OCI-M2 (cell line): ENCODE measurements around the gene TPM4.
A peak's percentile ranks its signal among the peaks of the same experiment; 100 is the strongest.

Experiments used
- DNase-seq: peaks from one replicate; lab custom pipeline; 2025; ENCODE audit not compliant: unreplicated experiment; lab: John Stamatoyannopoulos, UW

Gene TPM4

DNA sequence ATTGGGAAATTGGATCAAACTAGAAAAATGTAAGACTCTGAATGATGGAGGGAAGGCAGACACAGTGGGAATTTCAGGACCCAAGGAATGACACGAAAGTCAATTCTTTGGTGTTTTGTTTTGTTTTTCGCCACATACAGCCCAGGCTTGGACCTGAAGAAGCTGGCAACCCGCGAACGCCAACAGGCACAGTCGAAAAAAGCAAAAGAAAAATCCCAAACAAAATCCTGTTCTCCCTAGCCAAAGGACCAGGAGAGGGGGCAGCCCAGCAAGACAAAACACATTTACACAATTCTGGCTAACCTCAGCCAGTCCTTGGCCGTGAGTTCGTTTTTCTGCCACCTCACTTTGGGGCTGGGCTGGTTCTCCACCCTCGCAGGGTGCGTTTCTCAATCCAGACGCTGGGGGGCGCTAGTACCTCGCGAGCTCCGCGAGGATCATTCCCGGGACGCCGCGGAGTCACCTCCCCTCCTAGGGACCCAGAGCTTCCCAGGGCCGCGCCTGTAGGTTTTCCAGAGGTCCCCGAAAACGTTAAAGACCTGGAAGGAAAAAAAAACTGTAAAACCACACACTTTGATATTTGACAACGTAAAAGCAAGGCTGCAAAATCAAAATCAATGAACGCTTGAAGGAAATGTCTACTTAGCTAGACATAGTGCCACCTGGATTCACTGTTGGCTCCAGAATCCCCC lies 34.9 kb upstream of the TPM4 start:
- DNase-seq: peak; percentile 61

DNA sequence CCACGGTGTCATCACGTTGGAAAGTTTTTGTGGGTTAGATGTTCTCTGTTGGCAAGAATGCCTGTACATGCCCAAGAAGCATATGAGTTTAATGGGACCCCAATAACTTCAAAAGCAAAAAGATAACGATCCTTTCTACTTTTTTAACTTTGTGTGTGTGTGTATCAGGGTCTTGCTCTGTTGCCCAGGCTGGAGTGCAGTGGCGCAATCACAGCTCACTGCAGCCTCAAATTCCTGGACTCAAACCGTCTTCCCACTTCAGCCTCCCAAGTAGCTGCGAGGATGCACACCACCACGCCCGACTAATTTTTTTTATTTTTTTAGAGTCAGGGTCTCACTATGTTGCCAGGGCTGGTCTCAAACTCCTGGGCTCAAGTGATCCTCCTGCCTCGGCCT lies 34.3 kb upstream of the TPM4 start:
- DNase-seq: no peak

DNA sequence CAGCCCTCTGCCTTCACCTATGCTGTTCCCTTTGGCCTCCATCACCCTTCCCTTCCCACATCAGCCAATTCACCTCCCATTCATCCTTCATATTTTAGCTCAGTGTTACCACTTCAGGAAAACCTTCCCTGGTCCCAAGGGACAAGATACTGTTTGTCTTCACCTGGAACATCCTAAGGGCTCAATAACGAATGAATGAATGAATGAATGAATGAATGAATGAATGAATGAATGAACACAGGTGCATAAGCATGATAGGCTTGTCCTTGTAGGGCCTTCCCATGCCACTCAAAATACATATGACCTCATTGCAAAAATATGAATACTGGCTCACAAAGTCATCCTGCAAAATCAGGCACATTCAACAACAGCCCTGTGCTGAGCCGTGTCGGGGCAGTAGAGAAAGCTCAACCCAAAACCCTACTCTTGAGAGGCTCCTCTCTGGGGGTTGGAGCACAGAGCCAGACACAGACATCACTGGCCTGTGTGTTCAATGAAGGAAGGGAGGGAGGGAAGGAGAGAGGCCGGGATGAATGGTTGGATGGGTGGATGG lies 33.7 kb upstream of the TPM4 start:
- DNase-seq: no peak

DNA sequence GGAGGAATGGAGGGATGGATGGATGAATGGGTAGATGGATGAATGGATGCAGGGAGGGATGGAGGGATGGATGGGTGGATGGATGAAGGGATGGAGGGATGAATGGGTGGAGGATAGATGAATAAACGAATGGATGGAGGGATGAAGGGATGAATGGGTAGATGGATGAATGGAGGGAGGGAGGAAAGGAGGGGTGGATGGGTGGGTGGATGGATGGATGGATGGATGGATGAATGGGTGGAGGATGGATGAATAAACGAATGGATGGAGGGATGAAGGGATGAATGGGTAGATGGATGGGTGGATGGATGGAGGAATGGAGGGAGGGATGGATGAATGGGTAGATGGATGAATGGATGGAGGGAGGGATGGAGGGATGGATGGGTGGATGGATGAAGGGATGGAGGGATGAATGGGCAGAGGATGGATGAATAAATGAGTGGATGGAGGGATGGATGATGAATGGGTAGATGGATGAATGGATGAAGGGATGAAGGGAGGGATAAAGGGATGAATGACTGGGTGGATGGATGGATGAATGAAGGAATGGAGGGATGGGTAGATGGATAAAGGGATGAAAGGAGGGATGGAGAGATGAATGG lies 33.0 kb upstream of the TPM4 start:
- no peak for DNase-seq

DNA sequence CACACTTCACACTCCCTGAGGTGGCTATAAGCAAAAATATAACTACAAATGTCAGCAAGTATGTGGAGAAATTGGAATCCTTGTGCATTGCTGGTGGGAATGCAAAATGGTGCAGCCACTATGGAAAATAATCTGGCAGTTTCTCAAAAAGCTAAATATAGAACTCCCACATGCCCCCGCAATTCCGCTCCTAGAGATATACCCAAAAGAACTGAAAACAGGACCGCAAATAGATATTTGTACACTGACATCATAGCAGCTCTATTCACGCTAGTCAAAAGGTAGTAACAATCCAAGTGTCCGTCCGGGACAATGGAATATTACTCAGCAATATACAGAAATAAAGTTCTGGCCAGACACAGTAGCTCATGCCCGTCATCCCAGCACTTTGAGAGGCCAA lies 31.5 kb upstream of the TPM4 start:
- DNase-seq: no peak

DNA sequence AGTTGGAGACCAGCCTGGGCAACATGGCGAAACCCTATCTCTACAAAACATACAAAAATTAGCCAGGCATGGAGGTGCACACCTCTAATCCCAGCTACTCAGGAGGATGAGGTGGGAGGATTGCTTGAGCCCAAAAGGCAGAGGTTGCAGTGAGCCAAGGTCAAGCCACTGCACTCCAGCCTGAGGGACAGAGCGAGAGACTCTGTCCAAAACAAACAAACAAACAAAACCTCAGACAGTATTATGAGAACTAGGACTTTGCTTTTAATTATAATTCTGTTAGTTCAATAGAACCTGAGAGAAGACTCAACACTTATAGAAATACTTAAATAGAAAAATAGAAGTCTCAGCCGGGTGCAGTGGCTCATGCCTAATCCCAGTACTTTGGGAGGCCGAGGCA lies 31.1 kb upstream of the TPM4 start:
- DNase-seq: no peak

DNA sequence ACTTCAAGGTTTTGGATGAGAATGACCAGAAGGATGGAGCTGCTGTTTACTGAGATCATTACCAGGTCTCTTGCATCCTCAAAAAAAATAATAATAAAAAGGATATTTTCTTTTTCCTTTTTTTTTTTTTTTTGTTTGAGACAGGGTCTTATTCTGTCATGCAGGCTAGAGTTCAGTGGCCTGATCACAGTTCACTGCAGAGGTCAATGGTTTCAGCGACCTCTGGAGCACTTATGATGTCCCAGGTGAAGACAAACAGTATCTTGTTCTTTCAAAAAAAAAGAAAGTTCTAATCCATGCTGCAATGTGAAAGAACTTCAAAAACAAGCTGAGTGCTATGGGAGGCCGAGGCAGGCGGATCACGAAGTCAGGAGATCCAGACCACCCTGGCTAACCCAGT lies 30.4 kb upstream of the TPM4 start:
- DNase-seq: no peak

DNA sequence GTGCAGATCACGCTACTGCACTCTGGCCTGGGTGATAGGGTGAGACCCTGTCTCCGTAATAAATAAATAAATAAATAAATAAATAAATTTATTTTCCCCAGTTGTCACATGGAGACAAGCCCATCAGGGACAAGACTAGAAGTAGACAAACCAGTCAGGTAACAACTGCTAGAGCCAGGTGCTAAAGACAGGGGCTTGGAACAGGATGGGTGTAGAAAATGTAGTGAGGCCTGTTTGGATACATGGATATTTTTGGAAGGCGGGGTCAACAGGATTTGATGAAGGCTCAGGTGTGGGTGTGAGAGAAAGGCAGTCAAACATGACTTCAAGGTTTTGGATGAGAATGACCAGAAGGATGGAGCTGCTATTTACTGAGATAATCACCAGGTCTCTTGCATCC lies 27.7 kb upstream of the TPM4 start:
- DNase-seq: no peak

DNA sequence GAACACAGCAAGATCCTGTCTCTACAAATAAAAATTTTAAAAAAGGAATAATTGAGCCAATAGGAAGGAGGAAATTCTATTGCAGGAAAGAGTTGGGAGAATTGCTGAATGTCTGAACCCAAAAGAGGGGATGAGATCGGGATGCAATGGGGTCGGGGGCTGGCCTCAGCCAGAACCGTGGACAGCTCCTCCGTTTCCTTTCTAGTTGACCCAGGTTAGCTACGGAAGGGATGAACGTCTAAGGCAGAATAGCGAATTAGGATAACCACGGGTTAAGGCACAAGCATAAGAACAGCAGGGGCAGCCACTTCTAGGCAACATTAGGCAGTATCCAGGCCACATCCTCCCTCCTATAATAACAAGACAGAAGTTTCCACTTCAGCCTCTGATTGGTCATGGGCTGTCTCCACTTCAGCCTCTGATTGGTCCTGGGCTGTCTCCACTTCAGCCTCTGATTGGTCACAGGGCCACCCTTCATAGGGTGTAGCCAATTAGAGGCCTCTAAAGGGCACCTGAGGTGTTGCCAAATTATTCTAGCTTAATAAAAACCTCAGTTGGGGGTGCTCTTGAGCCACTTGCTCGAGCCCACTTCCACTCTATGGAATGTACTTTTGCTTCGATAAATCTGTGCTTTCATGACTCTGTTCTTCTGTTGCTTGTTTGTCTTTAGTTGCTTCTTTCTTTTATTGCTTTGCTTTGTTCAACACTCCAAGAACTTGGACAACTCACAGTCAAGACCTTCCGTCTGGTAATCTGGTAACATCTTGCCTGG lies 24.9 kb upstream of the TPM4 start:
- DNase-seq: no peak

DNA sequence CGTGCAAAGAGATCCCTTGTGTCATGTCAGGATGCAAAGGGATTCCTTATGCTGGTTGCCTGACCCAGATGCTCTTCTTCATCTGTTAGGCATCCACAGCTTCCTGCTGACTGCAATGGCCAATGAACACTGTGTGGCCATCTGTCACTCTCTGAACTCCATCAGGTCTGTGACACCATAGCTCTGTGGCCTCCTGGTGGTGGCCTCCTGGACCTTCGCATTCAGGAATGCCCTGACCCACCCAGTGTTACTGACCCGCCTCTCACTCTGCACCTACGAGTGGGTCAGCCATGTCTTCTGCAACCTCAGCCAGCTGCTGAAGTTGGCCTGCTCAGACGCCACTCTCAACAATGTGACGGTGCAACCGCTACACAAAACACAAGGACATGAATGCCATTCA lies 23.9 kb upstream of the TPM4 start:
- DNase-seq: no peak

DNA sequence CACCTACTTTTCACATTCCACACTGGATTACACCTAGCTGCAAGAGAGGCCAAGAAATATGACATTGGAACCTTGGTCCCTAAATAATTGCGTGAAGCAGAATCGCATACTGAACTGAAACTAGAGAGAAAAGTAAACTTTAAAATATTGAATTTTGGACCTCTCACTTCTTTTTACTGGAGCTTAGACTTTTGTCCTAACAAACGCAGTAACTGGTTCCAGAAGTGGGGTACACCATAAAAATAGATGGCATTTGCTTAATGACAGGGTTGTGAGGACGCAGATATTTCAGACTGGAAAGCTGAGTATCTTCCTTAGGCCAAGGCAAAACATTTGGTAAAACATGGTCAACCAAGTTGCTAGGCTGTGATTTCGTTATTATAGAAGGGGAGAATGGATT lies 19.2 kb upstream of the TPM4 start:
- DNase-seq: no peak

DNA sequence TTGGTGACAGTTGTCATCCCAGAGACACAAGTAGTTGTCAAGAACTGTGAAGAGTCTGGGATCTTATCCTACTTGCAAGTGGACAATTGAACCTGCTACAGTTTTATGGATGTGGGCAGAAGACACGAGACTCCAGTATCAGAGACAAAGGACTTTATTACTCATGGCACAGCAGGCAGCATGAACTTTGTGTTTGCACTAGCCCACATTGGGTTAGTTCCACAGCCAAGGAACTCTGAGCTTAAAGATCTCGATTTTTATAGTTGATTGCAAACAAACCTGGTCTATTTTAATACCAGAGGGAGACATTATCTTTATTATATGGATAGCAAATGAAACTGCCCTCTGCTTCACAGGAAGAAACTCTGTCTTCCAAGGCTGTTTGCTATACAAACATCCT lies 16.0 kb upstream of the TPM4 start:
- DNase-seq: no peak

DNA sequence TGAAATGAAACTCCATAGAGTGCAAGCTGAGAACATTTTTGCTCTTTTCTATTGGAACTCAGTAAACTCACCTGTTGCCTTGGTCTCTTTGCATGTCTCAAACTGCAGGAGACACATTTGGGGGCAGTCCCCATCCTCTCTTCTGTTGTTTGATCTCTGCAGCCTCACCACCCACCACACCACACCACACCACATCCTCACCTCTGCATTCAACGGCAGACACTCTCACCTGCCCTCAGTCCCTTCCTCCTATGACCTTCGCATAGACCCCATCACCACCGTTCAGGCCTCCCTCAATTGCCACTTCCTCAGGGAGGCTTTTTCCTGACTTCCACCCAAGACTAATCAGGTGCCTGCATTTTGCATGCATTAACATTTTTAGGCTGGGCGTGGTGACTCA lies 14.4 kb upstream of the TPM4 start:
- DNase-seq: no peak

DNA sequence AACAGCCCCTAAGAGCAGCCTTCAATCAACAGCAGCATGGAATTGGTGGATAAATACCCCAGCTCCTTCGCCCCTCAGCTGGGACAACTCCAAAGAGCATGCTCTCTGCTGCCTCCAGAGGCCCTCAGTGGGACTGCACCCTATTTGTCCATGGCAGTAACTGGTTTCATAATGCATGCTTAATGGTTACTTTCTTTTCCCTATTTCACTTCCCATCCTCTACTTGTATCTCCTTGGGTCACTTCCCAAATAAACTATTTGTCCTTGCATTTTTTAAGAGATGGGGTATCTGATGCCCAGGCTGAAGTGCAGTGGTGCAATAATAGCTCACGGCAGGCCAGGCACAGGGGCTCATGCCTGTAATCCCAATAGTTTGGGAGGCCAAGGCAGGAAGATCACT lies 13.5 kb upstream of the TPM4 start:
- DNase-seq: peak; percentile 57

DNA sequence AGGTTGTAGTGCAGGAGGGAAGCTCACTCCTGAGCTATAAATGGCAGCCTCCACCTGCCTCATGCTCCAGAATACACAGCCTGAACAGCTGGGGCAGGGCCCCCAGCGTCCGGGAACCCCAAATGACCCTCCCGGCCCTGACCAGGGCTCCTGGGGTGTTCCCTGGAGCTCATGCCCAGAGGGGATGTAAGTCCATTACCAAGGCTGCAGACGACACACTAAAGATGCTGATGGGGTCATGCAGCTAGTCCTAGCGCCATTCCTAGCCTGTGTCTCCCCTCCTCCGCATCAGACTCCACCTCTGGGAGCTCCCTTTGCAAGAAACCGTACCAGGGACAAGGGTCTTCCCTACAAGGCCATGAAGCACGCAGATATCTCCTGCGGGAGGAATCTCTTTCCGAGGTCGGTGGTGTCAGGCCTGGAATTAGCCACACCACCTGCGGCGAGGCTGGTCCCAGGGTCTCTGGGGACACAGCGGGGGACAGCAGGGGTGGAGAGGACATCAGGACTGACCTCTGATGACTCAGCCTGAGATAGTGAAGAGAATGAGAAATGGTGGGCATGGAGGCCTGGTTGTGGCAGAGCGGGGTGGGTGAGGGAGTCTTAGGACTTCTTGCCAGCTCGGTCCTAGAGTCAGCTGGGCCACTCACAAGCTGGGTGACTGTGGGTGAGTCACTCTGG lies 11.9 kb upstream of the TPM4 start:
- no peak for DNase-seq

DNA sequence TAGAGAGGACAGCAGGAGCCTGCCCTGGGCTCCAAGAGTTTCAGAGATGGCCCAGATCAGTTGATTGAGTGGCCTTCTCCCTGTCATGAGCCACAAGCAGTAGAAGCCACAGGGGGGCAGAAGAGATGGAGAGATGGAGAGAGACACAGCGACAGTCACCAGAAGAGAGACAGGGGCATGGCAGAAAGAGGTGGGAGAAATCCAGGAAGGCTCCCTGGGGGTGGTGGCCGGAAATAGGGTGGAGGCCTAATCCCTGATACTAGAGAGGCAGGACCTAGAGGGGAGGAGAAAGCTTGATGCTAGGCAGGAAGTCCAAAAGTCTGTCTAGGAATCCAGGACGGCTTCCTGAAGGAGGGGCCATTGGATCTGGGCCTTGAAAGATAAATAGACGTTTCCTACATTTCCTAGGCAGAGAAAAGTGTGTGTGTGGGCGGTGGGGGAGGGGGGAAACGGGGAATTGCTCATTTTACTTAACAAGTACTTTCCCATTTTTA lies 9.6 kb upstream of the TPM4 start:
- DNase-seq: no peak

DNA sequence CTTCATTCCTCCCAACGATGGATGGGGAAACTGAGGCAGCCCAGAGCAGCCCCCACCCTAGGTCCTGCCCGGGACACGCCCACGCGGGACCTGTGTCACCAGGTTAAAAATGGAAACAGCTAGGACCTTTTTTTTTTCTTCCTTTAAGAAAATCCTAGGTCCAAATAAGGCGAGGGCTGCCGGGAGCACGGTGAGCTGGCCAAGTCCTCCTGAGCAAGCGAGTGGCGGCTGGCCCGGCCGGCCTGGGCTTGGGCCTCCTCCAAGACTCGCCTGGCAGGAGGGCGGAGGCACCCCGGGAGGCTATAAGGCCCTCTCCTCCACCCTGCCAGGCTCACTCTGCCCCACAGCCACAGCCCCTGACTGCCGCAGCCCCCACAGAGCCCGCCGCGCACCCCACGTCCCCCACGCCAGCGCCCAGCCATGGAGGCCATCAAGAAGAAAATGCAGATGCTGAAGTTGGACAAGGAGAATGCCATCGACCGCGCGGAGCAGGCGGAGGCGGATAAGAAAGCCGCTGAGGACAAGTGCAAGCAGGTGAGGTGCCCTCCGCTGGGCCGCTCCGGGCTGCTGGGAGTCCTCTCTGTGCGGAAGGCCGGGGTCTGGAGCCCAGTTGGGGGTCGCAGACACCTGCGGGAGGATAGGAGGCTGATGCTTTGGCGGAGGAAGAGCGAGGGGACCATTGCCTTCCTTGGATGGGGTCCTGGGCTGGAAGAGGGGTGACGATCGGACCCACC lies 8.9 kb upstream of the TPM4 start:
- no peak for DNase-seq

DNA sequence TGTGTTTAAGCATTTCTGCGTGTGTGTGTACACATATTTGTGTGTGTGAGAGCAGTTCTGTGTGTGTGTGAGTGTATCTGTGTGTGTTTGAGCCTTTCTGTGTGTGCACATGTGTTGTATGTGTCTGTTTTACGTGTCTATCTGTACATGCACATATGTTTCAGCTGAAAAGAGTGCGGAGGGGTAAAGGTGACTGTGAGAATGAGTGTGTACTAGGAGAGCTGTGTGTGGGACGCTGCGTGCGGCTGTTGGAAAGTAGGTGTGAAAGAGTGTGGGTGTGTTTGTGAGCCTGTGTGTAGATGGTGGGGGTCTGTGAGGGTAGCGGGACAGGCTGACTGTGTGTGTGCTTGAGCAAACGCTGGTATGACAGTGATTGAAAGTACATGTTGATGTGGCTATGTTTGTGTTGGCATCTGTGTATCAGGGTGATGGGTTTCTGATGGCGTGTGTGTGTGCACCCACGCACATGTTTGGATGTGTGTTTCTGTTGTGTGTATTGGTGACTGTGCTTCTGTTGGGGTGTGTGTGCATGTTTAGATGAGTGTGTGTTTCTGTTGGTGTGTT lies 7.5 kb upstream of the TPM4 start:
- no peak for DNase-seq

DNA sequence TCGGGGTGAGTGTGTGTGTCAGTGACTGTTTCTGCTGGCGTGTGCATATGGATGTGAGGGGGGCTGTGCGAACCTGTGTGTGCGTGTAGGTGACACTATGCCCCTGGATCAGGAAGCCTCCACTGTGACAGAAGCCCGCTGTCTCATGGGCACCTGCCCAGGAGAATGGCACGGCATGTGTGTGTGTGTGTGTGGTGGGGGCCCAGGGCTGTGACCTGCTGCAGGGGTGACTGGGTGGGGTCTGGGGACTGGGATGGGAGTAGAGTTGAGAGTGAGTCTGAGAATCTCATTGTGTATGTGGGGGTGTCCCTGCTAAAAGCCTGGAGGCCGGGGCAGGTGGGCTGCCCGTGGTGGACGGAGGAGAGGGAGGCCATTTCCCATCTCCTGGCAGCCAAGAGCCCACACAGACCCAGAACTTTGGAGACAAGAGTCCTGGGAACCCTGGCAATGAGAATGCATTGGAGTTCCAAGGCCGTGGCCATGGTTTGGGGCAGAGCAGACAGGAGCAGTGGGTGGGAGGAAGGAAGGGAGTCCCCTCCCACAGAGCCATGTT lies 6.4 kb upstream of the TPM4 start:
- DNase-seq: no peak

DNA sequence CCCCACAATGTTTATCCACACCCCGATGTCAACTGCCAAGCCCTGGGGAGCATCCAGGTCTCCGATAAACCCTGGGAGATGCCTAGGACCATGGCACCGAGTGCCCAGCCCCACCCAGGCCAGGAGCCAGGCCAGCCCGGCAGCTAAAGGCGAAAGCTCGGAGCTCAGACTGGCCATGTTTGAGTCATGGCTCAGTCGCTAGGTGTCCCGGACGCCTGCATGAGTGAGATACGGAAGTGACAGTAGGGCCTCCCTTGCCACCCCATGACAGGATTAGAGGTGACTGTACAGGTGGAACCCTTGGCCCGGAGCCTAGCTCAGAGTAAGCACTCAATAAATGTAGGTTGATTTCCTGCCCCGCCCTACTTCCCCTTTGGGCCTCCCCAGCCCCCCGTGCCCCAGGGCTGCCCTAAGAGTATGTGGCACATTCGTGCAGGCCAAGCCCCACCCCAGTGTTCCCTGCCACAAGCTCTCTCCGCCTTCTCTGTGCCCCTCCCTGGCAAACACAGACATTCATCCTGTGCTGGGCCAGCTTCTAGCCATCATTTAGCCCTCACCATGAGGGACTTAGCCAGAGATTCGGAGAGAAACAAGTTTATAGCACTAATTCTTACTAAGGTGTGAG lies 5.8 kb upstream of the TPM4 start:
- no peak for DNase-seq
